ENCODE data around the gene FGF1. TPM values are rescaled to one million over a fixed set of nuclear protein-coding genes. Genes with fewer than 3 reads are reported as not detected.

Gene FGF1
- total RNA-seq, 1 donor from 2014 or later = 0.07 TPM

- no peak overlapping the region for H3K27ac Mint-ChIP-seq
- H3K27me3 Mint-ChIP-seq (ENCODE audit: low read depth) = no peaks in the 10 kb centered on the region
These were observed 11.1 kb downstream of the FGF1 start for GRCh38 chr5:142674531-142675469.

GRCh38 chr5:142671801-142672200 lies 14.1 kb downstream of the FGF1 start:
- no peak for TF ChIP-seq CTCF (IDR thresholded peaks at IDR 0.05; ENCODE audit: unreplicated experiment)
- Mint-ChIP-seq H3K4me1 (peaks cover 5% of the 10 kb centered on the region), H3K9me3 (no peaks in the 10 kb centered on the region), H3K27ac (no peak overlapping the region), H3K27me3 (ENCODE audit: low read depth) (no peaks in the 10 kb centered on the region), H3K36me3 (no peaks in the 10 kb centered on the region), H3K4me3 (no peak overlapping the region)
- no peak for DNase-seq (ENCODE audit: low spot score in 2 of 2, unreplicated experiment in 2 of 2)

More at GRCh38 chr5:142674531-142675469, 11.1 kb downstream of the FGF1 start:
- no peak for DNase-seq (ENCODE audit: low spot score in 2 of 2, unreplicated experiment in 2 of 2)
- TF ChIP-seq CTCF (IDR thresholded peaks at IDR 0.05; ENCODE audit: unreplicated experiment) = no peak
- H3K9me3 Mint-ChIP-seq = no peaks in the 10 kb centered on the region
- peaks cover 5% of the 10 kb centered on the region for H3K4me1 Mint-ChIP-seq
- no peak overlapping the region for H3K4me3 Mint-ChIP-seq
- no peaks in the 10 kb centered on the region for H3K36me3 Mint-ChIP-seq

GRCh38 chr5:142671266-142671665 lies 14.6 kb downstream of the FGF1 start:
- H3K4me1 Mint-ChIP-seq = peaks cover 5% of the 10 kb centered on the region
- H3K27ac Mint-ChIP-seq = no peak overlapping the region
- H3K4me3 Mint-ChIP-seq = no peak overlapping the region
- TF ChIP-seq CTCF (IDR thresholded peaks at IDR 0.05; ENCODE audit: unreplicated experiment) = no peak
- H3K9me3 Mint-ChIP-seq = no peaks in the 10 kb centered on the region
- no peak for DNase-seq (ENCODE audit: low spot score in 2 of 2, unreplicated experiment in 2 of 2)
- H3K36me3 Mint-ChIP-seq = no peaks in the 10 kb centered on the region
- H3K27me3 Mint-ChIP-seq (ENCODE audit: low read depth) = no peaks in the 10 kb centered on the region

- Mint-ChIP-seq H3K4me1 (peaks cover 5% of the 10 kb centered on the region), H3K27me3 (ENCODE audit: low read depth) (no peaks in the 10 kb centered on the region), H3K27ac (no peak overlapping the region), H3K36me3 (no peaks in the 10 kb centered on the region), H3K4me3 (no peak overlapping the region), H3K9me3 (no peaks in the 10 kb centered on the region)
- no peak for TF ChIP-seq CTCF (IDR thresholded peaks at IDR 0.05; ENCODE audit: unreplicated experiment)
- no peak for DNase-seq (ENCODE audit: low spot score in 2 of 2, unreplicated experiment in 2 of 2)
These were observed 15.1 kb downstream of the FGF1 start for GRCh38 chr5:142670804-142671203.

GRCh38 chr5:142669477-142669876 lies 16.4 kb downstream of the FGF1 start:
- Mint-ChIP-seq H3K27ac (no peak overlapping the region), H3K27me3 (ENCODE audit: low read depth) (no peaks in the 10 kb centered on the region), H3K4me1 (peaks cover 4% of the 10 kb centered on the region), H3K36me3 (no peaks in the 10 kb centered on the region), H3K4me3 (no peak overlapping the region), H3K9me3 (no peaks in the 10 kb centered on the region)
- DNase-seq (ENCODE audit: low spot score in 2 of 2, unreplicated experiment in 2 of 2) = no peak
- TF ChIP-seq CTCF (IDR thresholded peaks at IDR 0.05; ENCODE audit: unreplicated experiment) = no peak

Measured in mesothelial cell of epicardium (in vitro differentiated cells).